NAMALWA (cell line): ENCODE results near the gene AP3B2.
"Not testable (repeated sequence)": the region's sequence is repeated elsewhere in the genome, so short reads cannot be mapped to it uniquely, and the experiment has no call there.

Experiments
- DNase-seq: peaks from one replicate; pipeline ENCODE4 v3.0.0-alpha.2; 2015; ENCODE audit warnings: low spot score

Gene AP3B2

GRCh38 chr15:82709421-82710207 lies at the start of gene AP3B2:
Gene AP3B2, minus strand, starts transcription at chr15:82709875. Its CDS starts 169 bp downstream, at chr15:82709706.
- no peak for DNase-seq

GRCh38 chr15:82751308-82751707 lies 41.6 kb upstream of the AP3B2 start:
- peak; percentile 20 for DNase-seq

- peak; percentile 72 for DNase-seq
Observed at GRCh38 chr15:82750831-82751180, 41.1 kb upstream of the AP3B2 start.

- peak; percentile 92 for DNase-seq
Observed at GRCh38 chr15:82749951-82750830, 40.5 kb upstream of the AP3B2 start.

- no peak for DNase-seq
Observed at GRCh38 chr15:82748315-82748714, 38.6 kb upstream of the AP3B2 start.

GRCh38 chr15:82743810-82744209 lies 34.1 kb upstream of the AP3B2 start:
- no peak for DNase-seq

- DNase-seq, result no peak
Observed at GRCh38 chr15:82742134-82742533, 32.5 kb upstream of the AP3B2 start.

GRCh38 chr15:82739086-82739485 lies 29.4 kb upstream of the AP3B2 start:
- DNase-seq, result no peak

GRCh38 chr15:82737975-82738374 lies 28.3 kb upstream of the AP3B2 start:
- no peak for DNase-seq

GRCh38 chr15:82731527-82731926 lies 21.9 kb upstream of the AP3B2 start:
- DNase-seq, result no peak

GRCh38 chr15:82730022-82730530 lies 20.4 kb upstream of the AP3B2 start:
- no peak for DNase-seq

GRCh38 chr15:82726816-82727215 lies 17.1 kb upstream of the AP3B2 start:
- DNase-seq, result no peak

GRCh38 chr15:82715003-82715402 lies 5.3 kb upstream of the AP3B2 start:
- DNase-seq, result no peak

GRCh38 chr15:82714016-82714415 lies 4.3 kb upstream of the AP3B2 start:
- no peak for DNase-seq

GRCh38 chr15:82712036-82712435 lies 2.4 kb upstream of the AP3B2 start:
- no peak for DNase-seq

GRCh38 chr15:82710926-82711490 lies 1.3 kb upstream of the AP3B2 start:
- DNase-seq, result no peak

GRCh38 chr15:82710208-82710555 lies 507 bp upstream of the AP3B2 start:
- no peak for DNase-seq

- no peak for DNase-seq
Observed at GRCh38 chr15:82709081-82709420, 624 bp downstream of the AP3B2 start.

- DNase-seq, result not testable (repeated sequence)
Observed at GRCh38 chr15:82705856-82706255, 3.8 kb downstream of the AP3B2 start.

GRCh38 chr15:82699726-82700125 lies 9.9 kb downstream of the AP3B2 start:
- no peak for DNase-seq

GRCh38 chr15:82698711-82699345 lies 10.8 kb downstream of the AP3B2 start:
- no peak for DNase-seq

- no peak for DNase-seq
Observed at GRCh38 chr15:82697735-82698407, 11.8 kb downstream of the AP3B2 start.
